Natural killer cell treated with Interleukin-12 subunit alpha and Interleukin-12 subunit beta and Interleukin-15 and Interleukin-18, amount 100 ng/mL, for 72 hours (primary cell): ENCODE results near the gene AHCY. TPM values are rescaled to one million over a fixed set of nuclear protein-coding genes. Genes with fewer than 3 reads are reported as not detected.
"Not testable (repeated sequence)": the region's sequence is repeated elsewhere in the genome, so short reads cannot be mapped to it uniquely, and the experiment has no call there.

ENCODE experiments used
- ATAC-seq, 2 donors: fragments of 150-1000 bp; cut with Tn5 transposase in 1 of 2; sonication (Bioruptor Pico), chemical (Tn5 transposase) in 1 of 2; 2 replicates each; pipeline ENCODE4 v1.10.0; 2021
- DNase-seq: peaks from one replicate; pipeline ENCODE4 v3.0.0; 2022; ENCODE audit warnings: low spot score
- H3K27ac Mint-ChIP-seq, 2 donors: 1 replicate in 1 of 2; 2 replicates in 1 of 2; pipeline ENCODE4 v1.8.0; 2022; ENCODE audit warnings: mixed read lengths in 2 of 2, mild to moderate bottlenecking in 1 of 2, moderate library complexity in 1 of 2
- H3K27me3 Mint-ChIP-seq, 2 donors: 1 replicate in 1 of 2; 2 replicates in 1 of 2; pipeline ENCODE4 v1.8.0; 2022; ENCODE audit warnings: mixed read lengths in 2 of 2
- H3K36me3 Mint-ChIP-seq: one replicate; pipeline ENCODE4 v1.8.0; 2022; ENCODE audit warnings: mixed read lengths
- H3K4me1 Mint-ChIP-seq, 2 donors: 1 replicate in 1 of 2; 2 replicates in 1 of 2; pipeline ENCODE4 v1.8.0; 2022; ENCODE audit warnings: low read depth in 2 of 2, mixed read lengths in 2 of 2, mild to moderate bottlenecking in 1 of 2
- H3K4me3 Mint-ChIP-seq: one replicate; pipeline ENCODE4 v1.8.0; 2022; ENCODE audit warnings: mixed read lengths
- H3K9me3 Mint-ChIP-seq: 2 replicates; pipeline ENCODE4 v1.8.0; 2022; ENCODE audit warnings: mixed read lengths
- total RNA-seq, 2 donors: library from RNA; stranded (reverse); gene quantifications; one replicate each; pipeline ENCODE4 v1.2.3, GENCODE V29; 2022

Gene AHCY
- 100 to 1,000 TPM in 1 of 2 donors, 10 to 100 TPM in 1; 61.3 to 121 TPM for total RNA-seq

GRCh38 chr20:34302723-34303533 is at the start of gene AHCY:
TSS of gene AHCY (minus strand) at chr20:34303355. CDS start at chr20:34303270, 85 bp downstream.
- ATAC-seq (peak; percentile 96 to 98), DNase-seq (peak; percentile 97)
- Mint-ChIP-seq H3K27me3 (no peaks in the 10 kb centered on the region), H3K36me3 (no peaks in the 10 kb centered on the region), H3K4me1 (peaks cover 13 to 18% of the 10 kb centered on the region in 2 donors), H3K4me3 (peak within 1 kb of the TSS; percentile 90), H3K27ac (peak within 1 kb of the TSS; percentile 71 to 90), H3K9me3 (no peaks in the 10 kb centered on the region)

- Mint-ChIP-seq H3K36me3 (no peaks in the 10 kb centered on the region), H3K4me1 (peaks cover 6 to 11% of the 10 kb centered on the region in 2 donors), H3K4me3 (no peak overlapping the region), H3K27me3 (no peaks in the 10 kb centered on the region), H3K9me3 (no peaks in the 10 kb centered on the region), H3K27ac (no peak overlapping the region)
- ATAC-seq (peak in 1 of 2 donors; percentile 64), DNase-seq (no peak)
Measured at GRCh38 chr20:34350095-34350494, 46.9 kb upstream of the AHCY start.

GRCh38 chr20:34347571-34347970 is 44.4 kb upstream of the AHCY start:
- Mint-ChIP-seq H3K27me3 (no peaks in the 10 kb centered on the region), H3K4me3 (no peak overlapping the region), H3K9me3 (no peaks in the 10 kb centered on the region), H3K4me1 (peaks cover 6 to 11% of the 10 kb centered on the region in 2 donors), H3K36me3 (no peaks in the 10 kb centered on the region), H3K27ac (no peak overlapping the region)
- ATAC-seq (no peak), DNase-seq (no peak)

- H3K9me3 Mint-ChIP-seq, H3K27me3 Mint-ChIP-seq, DNase-seq, H3K4me3 Mint-ChIP-seq, ATAC-seq, H3K27ac Mint-ChIP-seq, H3K36me3 Mint-ChIP-seq: not testable (repeated sequence)
- peaks cover 6 to 11% of the 10 kb centered on the region in 2 donors for H3K4me1 Mint-ChIP-seq
Measured at GRCh38 chr20:34346533-34346865, 43.3 kb upstream of the AHCY start.

GRCh38 chr20:34345839-34346532 is 42.8 kb upstream of the AHCY start:
- not testable (repeated sequence) for ATAC-seq, H3K27me3 Mint-ChIP-seq, H3K27ac Mint-ChIP-seq

GRCh38 chr20:34345402-34345736 is 42.2 kb upstream of the AHCY start:
- no peak overlapping the region for H3K4me3 Mint-ChIP-seq
- no peaks in the 10 kb centered on the region for H3K36me3 Mint-ChIP-seq
- peaks cover 6 to 8% of the 10 kb centered on the region in 2 donors for H3K4me1 Mint-ChIP-seq
- H3K9me3 Mint-ChIP-seq = no peaks in the 10 kb centered on the region
- ATAC-seq (no peak), DNase-seq (no peak)
- H3K27me3 Mint-ChIP-seq = no peaks in the 10 kb centered on the region
- no peak overlapping the region for H3K27ac Mint-ChIP-seq

More at GRCh38 chr20:34345839-34346532, 42.8 kb upstream of the AHCY start:
- H3K36me3 Mint-ChIP-seq, H3K9me3 Mint-ChIP-seq, DNase-seq, H3K4me3 Mint-ChIP-seq: not testable (repeated sequence)
- H3K4me1 Mint-ChIP-seq = peaks cover 6 to 11% of the 10 kb centered on the region in 2 donors

- H3K36me3 Mint-ChIP-seq = no peaks in the 10 kb centered on the region
- H3K4me1 Mint-ChIP-seq = peaks cover 4 to 5% of the 10 kb centered on the region in 2 donors
- ATAC-seq (no peak), DNase-seq (no peak)
- no peaks in the 10 kb centered on the region for H3K9me3 Mint-ChIP-seq
- H3K27me3 Mint-ChIP-seq = no peaks in the 10 kb centered on the region
- no peak overlapping the region for H3K27ac Mint-ChIP-seq
- no peak overlapping the region for H3K4me3 Mint-ChIP-seq
Measured at GRCh38 chr20:34344238-34344637, 41.1 kb upstream of the AHCY start.

GRCh38 chr20:34343458-34344211 is 40.5 kb upstream of the AHCY start:
- peaks cover 4 to 5% of the 10 kb centered on the region in 2 donors for H3K4me1 Mint-ChIP-seq
- DNase-seq (no peak), ATAC-seq (no peak)
- no peak overlapping the region for H3K4me3 Mint-ChIP-seq
- no peaks in the 10 kb centered on the region for H3K27me3 Mint-ChIP-seq
- H3K36me3 Mint-ChIP-seq = no peaks in the 10 kb centered on the region
- H3K9me3 Mint-ChIP-seq = no peaks in the 10 kb centered on the region
- no peak overlapping the region for H3K27ac Mint-ChIP-seq

GRCh38 chr20:34341199-34341598 is 38.0 kb upstream of the AHCY start:
- not testable (repeated sequence) for H3K27ac Mint-ChIP-seq, H3K4me3 Mint-ChIP-seq, H3K9me3 Mint-ChIP-seq, ATAC-seq, H3K27me3 Mint-ChIP-seq, H3K36me3 Mint-ChIP-seq, DNase-seq
- peaks cover 15 to 20% of the 10 kb centered on the region in 2 donors for H3K4me1 Mint-ChIP-seq

- not testable (repeated sequence) for H3K27ac Mint-ChIP-seq, H3K9me3 Mint-ChIP-seq, H3K27me3 Mint-ChIP-seq, DNase-seq, H3K36me3 Mint-ChIP-seq, H3K4me3 Mint-ChIP-seq, ATAC-seq
- peaks cover 18 to 24% of the 10 kb centered on the region in 2 donors for H3K4me1 Mint-ChIP-seq
Measured at GRCh38 chr20:34340726-34341125, 37.6 kb upstream of the AHCY start.

- ATAC-seq = peak; percentile 78 to 79
- Mint-ChIP-seq H3K27me3 (no peaks in the 10 kb centered on the region), H3K4me1 (peaks cover 24% of the 10 kb centered on the region in 2 donors), H3K9me3 (no peaks in the 10 kb centered on the region), H3K4me3 (peak overlapping the region; percentile 70), H3K36me3 (no peaks in the 10 kb centered on the region), H3K27ac (peak overlapping the region; percentile 60 to 78)
- DNase-seq = peak; percentile 64
Measured at GRCh38 chr20:34337982-34338726, 35.0 kb upstream of the AHCY start.

- DNase-seq (no peak), ATAC-seq (no peak)
- Mint-ChIP-seq H3K4me1 (peaks cover 24% of the 10 kb centered on the region in 2 donors), H3K9me3 (no peaks in the 10 kb centered on the region), H3K27me3 (no peaks in the 10 kb centered on the region), H3K36me3 (no peaks in the 10 kb centered on the region), H3K27ac (peak overlapping the region in 1 of 2 donors; percentile 60), H3K4me3 (peak overlapping the region; percentile 70)
Measured at GRCh38 chr20:34337544-34337943, 34.4 kb upstream of the AHCY start.

- Mint-ChIP-seq H3K36me3 (no peaks in the 10 kb centered on the region), H3K4me1 (peaks cover 20% of the 10 kb centered on the region in 2 donors), H3K9me3 (no peaks in the 10 kb centered on the region), H3K4me3 (no peak overlapping the region), H3K27ac (peak overlapping the region in 1 of 2 donors; percentile 4), H3K27me3 (no peaks in the 10 kb centered on the region)
- DNase-seq (no peak), ATAC-seq (no peak)
Measured at GRCh38 chr20:34334654-34335407, 31.7 kb upstream of the AHCY start.
